AG20443 (cell line): ENCODE data around the gene GDF7.

ENCODE experiments used
- DNase-seq: peaks from one replicate; pipeline ENCODE4 v3.0.0; 2012; ENCODE audit warnings: low spot score, mixed read lengths

Gene GDF7

GRCh38 chr2:20645301-20645701, 21.6 kb upstream of the GDF7 start:
- no peak for DNase-seq

GRCh38 chr2:20645761-20646160, 21.2 kb upstream of the GDF7 start:
- DNase-seq: no peak

DNA sequence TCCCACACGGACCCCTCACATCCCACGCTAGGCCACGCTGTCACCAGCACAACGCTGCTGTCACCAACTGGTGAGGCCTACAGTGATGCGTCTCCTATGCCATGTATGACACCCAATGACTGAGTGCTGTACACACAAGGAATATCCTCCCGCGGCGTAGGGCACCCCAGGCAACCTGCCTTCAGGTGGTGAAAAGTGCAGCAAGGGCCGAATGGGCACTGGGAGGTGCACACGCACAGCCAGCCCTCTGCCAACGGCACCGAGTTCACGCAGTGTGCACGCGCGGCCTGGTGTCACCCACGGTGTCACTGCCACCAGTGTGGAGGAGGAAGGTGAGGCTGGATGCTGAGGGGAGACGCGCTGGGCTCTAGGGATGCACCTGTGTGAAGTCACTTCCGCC, 20.5 kb upstream of the GDF7 start:
- DNase-seq: no peak

GRCh38 chr2:20647211-20647610, 19.7 kb upstream of the GDF7 start:
- no peak for DNase-seq

- no peak for DNase-seq
Measured at GRCh38 chr2:20647738-20648137, 19.2 kb upstream of the GDF7 start.

DNA sequence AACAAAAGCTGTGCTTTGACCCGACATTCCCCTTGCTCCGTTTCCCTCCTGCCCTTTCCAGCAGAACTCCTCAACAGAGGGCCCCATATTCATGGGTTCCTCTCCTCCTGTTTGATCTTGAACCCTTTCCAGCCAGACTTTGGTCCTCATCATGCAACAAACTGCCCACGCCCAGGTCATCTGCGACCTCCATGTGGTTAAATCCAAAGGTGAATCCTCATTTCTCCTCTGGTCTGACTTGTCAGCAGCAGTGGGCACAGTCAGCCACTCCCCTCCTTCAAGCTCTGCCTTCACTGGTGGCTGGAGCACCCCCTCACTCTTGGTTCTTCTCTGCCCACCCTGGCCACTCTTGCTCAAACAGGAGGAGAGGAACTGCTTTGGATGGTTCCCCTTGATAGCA, 18.7 kb upstream of the GDF7 start:
- DNase-seq: no peak

- DNase-seq: no peak
Measured at GRCh38 chr2:20648831-20649230, 18.1 kb upstream of the GDF7 start.

DNA sequence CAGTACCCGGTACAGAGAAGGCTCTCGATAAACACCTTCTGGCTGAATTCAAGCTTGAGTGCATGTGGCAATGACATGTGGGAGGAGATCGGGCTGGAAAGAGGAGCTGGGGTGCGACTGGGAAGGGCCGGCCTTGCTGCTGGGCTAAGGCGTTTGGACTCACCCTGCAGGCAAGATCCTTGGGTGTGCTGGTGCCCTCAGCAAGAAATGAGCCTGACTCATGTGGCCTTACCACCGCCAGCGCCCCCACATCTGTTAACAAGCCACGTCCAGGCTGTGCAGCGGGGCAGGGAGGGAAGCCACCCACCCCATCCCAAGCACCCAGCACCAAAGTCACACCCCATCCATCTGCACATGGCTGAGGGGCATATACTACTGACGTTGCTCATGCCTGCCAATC, 17.4 kb upstream of the GDF7 start:
- no peak for DNase-seq

- no peak for DNase-seq
Measured at GRCh38 chr2:20649976-20650375, 17.0 kb upstream of the GDF7 start.

DNA sequence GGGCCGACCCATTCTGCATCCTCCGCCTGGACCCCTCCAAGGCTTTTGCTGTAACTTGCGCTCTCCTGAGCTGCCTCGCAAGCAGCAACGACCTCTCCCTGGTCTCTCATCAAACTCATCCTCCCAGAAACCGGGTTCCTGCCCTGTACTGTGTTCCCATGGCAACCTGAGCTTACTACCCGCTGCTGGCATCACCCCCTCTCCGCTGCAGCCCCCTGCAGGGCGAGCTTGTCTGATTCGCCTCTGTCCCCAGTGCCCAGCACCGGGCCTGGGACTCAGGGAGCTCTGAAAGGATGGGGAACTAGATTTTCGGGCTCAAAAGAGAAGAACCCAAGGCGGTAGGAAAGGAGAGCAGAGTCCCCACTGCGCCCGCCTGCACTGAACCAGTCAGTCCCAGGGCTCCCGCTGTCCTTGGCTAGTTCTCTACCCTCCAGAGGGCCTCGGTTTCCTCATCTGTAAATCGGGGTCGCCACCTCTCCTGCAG, 16.5 kb upstream of the GDF7 start:
- DNase-seq: peak; percentile 72

DNA sequence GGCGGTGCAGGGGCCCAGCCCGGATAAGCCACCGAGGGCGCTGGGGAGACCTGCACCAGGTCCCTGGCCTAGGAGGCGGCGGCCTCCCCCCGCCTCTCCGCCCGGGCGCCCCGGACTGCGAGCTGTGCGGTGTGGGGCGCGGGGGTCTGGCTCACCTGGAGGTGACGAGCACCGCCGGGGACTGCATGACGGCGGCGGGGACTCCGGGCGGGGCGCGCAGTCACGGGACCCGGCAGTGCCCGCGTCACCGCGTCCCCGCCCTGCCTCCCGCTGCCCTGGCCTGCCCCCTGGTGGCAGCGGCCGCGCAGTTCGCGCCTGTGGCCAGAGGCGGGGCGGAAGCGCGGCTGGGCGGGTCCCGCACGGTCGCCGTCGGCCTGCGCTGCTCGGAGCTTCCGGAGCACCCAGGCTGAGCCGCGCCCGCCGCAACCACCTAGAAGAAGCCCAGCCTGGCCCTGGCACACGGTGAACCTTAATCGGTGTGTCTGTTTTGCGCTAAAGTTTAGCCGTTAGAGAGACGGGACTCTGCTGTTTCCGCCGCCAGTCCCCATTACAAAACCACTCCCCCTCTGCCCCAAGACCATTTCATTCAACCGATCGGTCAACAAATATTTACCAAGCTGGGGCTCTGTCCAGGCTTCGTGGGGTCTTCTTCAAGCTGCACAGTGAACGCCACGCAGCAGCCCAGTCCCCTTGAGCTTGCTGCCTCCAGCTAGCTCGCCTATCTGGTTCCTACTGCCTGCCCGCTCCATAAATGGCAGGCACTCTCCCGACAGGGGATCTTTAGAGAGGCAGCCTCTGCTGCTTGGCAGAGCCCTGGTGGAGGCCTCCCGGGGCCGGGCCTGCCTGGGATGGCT, 15.8 kb upstream of the GDF7 start, which contains the start of gene HS1BP3:
TSS of gene HS1BP3 (minus strand) at position 222 of the 854 bp plus-strand sequence. CDS start at position 187, 35 bp downstream.
- peak; percentile 98 for DNase-seq

GRCh38 chr2:20651731-20652099, 15.2 kb upstream of the GDF7 start:
- no peak for DNase-seq

DNA sequence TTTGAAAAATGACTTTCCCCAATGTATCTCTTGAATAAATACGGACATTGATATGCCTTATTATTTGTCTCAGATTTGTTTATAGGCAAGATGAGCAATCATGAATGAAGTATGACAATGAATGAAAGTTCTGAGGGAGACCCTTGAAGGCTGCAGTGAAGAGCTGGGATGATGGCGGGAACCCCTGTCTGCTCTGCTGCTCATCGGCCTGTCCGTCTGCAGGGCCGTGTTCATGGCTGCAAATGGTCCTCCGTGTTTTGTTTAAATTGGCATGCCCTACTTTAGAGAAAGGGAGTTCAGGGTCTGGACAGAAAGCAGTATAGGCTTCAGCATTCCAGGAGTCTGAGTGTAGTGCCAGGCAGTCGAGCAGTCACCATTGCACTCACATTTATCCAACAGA, 14.8 kb upstream of the GDF7 start:
- DNase-seq: no peak

GRCh38 chr2:20652673-20653575, 14.0 kb upstream of the GDF7 start:
- no peak for DNase-seq

- DNase-seq: no peak
Measured at GRCh38 chr2:20653695-20654534, 13.0 kb upstream of the GDF7 start.

- DNase-seq: no peak
Measured at GRCh38 chr2:20654535-20654813, 12.5 kb upstream of the GDF7 start.

- DNase-seq: no peak
Measured at GRCh38 chr2:20656561-20656960, 10.4 kb upstream of the GDF7 start.

DNA sequence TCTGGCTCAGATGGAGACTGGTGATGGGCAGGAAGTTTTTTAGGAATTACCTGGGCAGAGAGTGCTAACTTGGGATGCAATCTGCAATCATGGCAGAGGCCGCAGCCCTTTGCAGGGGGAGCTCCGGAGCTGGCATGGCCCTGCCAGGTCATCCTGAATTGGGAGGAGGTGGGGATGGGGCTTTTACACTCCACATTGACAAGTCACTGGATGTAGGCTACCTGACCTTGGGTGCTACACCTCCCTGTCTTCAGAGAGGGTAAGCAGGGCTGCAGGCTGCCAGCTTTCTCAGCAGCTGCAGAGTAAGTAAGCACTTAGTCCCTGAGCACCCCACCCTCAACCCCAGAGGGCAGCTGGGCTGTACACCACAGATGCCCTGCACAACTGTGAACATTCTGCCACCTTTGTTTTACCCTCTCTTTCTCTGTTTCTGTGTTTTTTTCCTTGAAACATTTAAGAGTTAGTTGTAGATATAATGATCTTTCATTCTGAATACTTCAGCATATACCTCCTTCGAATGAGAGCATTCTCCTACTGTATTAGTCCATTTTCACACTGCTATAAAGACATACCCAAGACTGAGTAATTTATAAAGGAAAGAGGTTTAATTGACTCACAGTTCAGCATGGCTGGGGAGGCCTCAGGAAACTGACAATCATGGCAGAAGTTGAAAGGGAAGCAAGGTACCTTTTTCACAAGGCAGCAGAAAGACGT, 9.3 kb upstream of the GDF7 start:
- DNase-seq: no peak

DNA sequence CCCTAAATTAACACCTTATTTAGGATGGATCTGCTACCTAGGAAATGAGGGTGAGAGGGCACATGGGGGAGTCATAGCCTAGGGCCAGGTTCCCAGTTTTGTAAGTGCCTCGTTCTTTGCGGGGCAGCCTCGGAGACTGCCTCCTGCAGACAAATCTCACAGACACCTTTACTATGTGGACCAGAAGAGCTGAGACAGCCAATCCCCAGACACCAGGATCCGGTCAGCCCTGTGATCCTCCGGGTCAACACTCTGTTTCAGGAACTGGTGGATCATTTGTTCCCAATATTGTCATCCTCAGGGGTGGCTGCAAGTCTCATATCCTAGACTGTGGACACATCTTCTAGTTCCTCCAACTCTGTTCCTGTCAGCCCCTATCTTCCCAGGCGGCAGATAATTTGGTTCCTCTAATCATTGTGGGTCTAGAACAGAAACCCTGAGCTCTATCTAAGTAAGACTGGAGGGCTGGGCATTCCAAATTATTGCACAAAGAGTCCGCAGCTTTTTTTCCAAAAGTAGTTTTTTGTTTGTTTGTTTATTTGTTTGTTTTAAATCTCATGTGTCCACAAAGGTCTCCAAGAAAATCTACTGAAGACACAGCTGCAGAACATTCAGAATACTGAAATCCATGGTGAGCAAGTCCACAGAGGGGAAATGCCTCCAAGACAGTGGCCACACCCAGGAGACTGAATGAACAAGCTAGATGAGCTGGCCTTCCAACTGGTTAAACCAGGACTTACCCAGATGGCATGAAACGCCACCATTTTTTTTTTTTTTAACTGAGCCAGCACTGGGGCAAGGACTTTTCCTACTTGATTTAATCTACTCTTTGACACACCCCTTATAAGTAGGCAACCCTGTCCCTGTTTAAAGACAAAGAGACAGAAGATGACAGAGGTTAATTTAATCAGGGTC, 6.2 kb upstream of the GDF7 start:
- peak; percentile 79 for DNase-seq
